Right renal cortex interstitium (tissue), 3 donors: ENCODE data around the gene CBFB. TPM values are rescaled to one million over a fixed set of nuclear protein-coding genes. Genes with fewer than 3 reads are reported as not detected.
"Not testable (repeated sequence)": the region's sequence is repeated elsewhere in the genome, so short reads cannot be mapped to it uniquely, and the experiment has no call there.

Experiments used
- DNase-seq, 3 donors: peaks; one replicate each; pipeline ENCODE4 v3.0.0-alpha.2; 2013; ENCODE audit warnings: low read depth in 3 of 3, low spot score in 2 of 3
- polyA plus RNA-seq, 3 donors: library from polyadenylated mRNA; unstranded; fragments of 120-200 nt; gene quantifications; one replicate each; pipeline ENCODE4 v1.2.1, GENCODE V29; 2013; ENCODE audit not compliant: insufficient read length in 3 of 3

Gene CBFB
- polyA plus RNA-seq, 3 donors: 64.9 to 70.8 (median 66.6) TPM

- DNase-seq: no peak
These were observed 88.8 kb downstream of the CBFB start for GRCh38 chr16:67117716-67118115.

GRCh38 chr16:67120025-67120424 is 91.1 kb downstream of the CBFB start:
- no peak for DNase-seq

- DNase-seq: not testable (repeated sequence)
These were observed 93.8 kb downstream of the CBFB start for GRCh38 chr16:67122799-67123198.

GRCh38 chr16:67128417-67128816 is 99.5 kb downstream of the CBFB start:
- DNase-seq: no peak

GRCh38 chr16:67128887-67129286 is 99.9 kb downstream of the CBFB start:
- no peak for DNase-seq

- no peak for DNase-seq
These were observed 100.5 kb downstream of the CBFB start for GRCh38 chr16:67129422-67129821.

GRCh38 chr16:67137605-67138004 is 108.7 kb downstream of the CBFB start:
- no peak for DNase-seq

GRCh38 chr16:67141391-67141790 is 112.4 kb downstream of the CBFB start:
- DNase-seq: no peak

- DNase-seq: no peak
These were observed 113.4 kb downstream of the CBFB start for GRCh38 chr16:67142342-67142741.

- DNase-seq: no peak
These were observed 116.0 kb downstream of the CBFB start for GRCh38 chr16:67144943-67145342.

- DNase-seq: no peak
These were observed 116.8 kb downstream of the CBFB start for GRCh38 chr16:67145746-67146145.

GRCh38 chr16:67146523-67147357 is 117.8 kb downstream of the CBFB start:
- no peak for DNase-seq

GRCh38 chr16:67147437-67148140 is 118.6 kb downstream of the CBFB start:
- no peak for DNase-seq

GRCh38 chr16:67148221-67148620 is 119.3 kb downstream of the CBFB start:
- no peak for DNase-seq

GRCh38 chr16:67148656-67149275 is 119.8 kb downstream of the CBFB start:
- DNase-seq: no peak

GRCh38 chr16:67149276-67150046 is 120.5 kb downstream of the CBFB start:
- no peak for DNase-seq

- no peak for DNase-seq
These were observed 121.3 kb downstream of the CBFB start for GRCh38 chr16:67150047-67150832.
